Measurements from ENCODE around the gene HSPG2. TPM values are rescaled to one million over a fixed set of nuclear protein-coding genes. Genes with fewer than 3 reads are reported as not detected.

Gene HSPG2
- total and polyA plus RNA-seq, 10 donors: 14.4 to 395 (median 151) TPM

- Histone ChIP-seq H3K36me3 (no peaks in the 10 kb centered on the region), H3K4me3 (no peak overlapping the region), H3K4me1 (peaks cover 6 to 91% (median 53%) of the 10 kb centered on the region in 6 donors), H3K27ac (peak overlapping the region in 7 of 8 donors; percentile 26 to 81 (median 71)), H3K27me3 (replicated peaks in 1 of 7) (peaks cover 0 to 12% (median 0%) of the 10 kb centered on the region in 7 donors), H3K9me3 (no peaks in the 10 kb centered on the region)
- DNase-seq: peak; percentile 77
- intact Hi-C loops (cut with DNase I; ENCODE audit: low total_unique reads): no loop called here
- 62 to 69% (median 66%) methylated on average over 7 to 16 of the region's 16 CpGs for WGBS, 5 donors
- TF ChIP-seq POLR2AphosphoS5 (IDR thresholded peaks at IDR 0.05) (peak; percentile 66 to 87 (median 74)), CTCF (IDR thresholded peaks at IDR 0.05 in 8 of 11, conservative IDR thresholded peaks at IDR 0.05 in 3 of 11) (no peak), POLR2A (IDR thresholded peaks at IDR 0.05) (no peak)
These were observed 5.7 kb downstream of the HSPG2 start for GRCh38 chr1:21931171-21932093.

GRCh38 chr1:21930629-21931170 is 6.4 kb downstream of the HSPG2 start:
- H3K27ac ChIP-seq: peak overlapping the region in 5 of 8 donors; percentile 35 to 81 (median 77)
- WGBS, 5 donors: 89 to 99% (median 91%) methylated on average over 6 of the region's 6 CpGs
- no peaks in the 10 kb centered on the region for H3K36me3 ChIP-seq
- intact Hi-C loops (cut with DNase I; ENCODE audit: low total_unique reads): no loop called here
- peaks cover 6 to 91% (median 53%) of the 10 kb centered on the region in 6 donors for H3K4me1 ChIP-seq
- H3K4me3 ChIP-seq: no peak overlapping the region
- no peak for DNase-seq
- H3K9me3 ChIP-seq: no peaks in the 10 kb centered on the region
- H3K27me3 ChIP-seq (replicated peaks in 1 of 7): peaks cover 0 to 5% (median 0%) of the 10 kb centered on the region in 7 donors
- TF ChIP-seq POLR2AphosphoS5 (IDR thresholded peaks at IDR 0.05): no peak
- TF ChIP-seq CTCF (IDR thresholded peaks at IDR 0.05 in 8 of 11, conservative IDR thresholded peaks at IDR 0.05 in 3 of 11): no peak
- TF ChIP-seq POLR2A (IDR thresholded peaks at IDR 0.05): no peak

- H3K4me3 ChIP-seq: no peak overlapping the region
- H3K27me3 ChIP-seq (replicated peaks in 1 of 7): peaks cover 0 to 1% (median 0%) of the 10 kb centered on the region in 7 donors
- intact Hi-C loops (cut with DNase I; ENCODE audit: low total_unique reads): no loop called here
- DNase-seq: no peak
- TF ChIP-seq CTCF (IDR thresholded peaks at IDR 0.05 in 8 of 11, conservative IDR thresholded peaks at IDR 0.05 in 3 of 11) (no peak), POLR2A (IDR thresholded peaks at IDR 0.05) (no peak), POLR2AphosphoS5 (IDR thresholded peaks at IDR 0.05) (no peak)
- peak overlapping the region in 4 of 8 donors; percentile 71 to 81 (median 77) for H3K27ac ChIP-seq
- H3K36me3 ChIP-seq: no peaks in the 10 kb centered on the region
- 56 to 62% (median 60%) methylated on average over 8 of the region's 8 CpGs for WGBS, 5 donors
- H3K9me3 ChIP-seq: no peaks in the 10 kb centered on the region
- peaks cover 9 to 91% (median 59%) of the 10 kb centered on the region in 6 donors for H3K4me1 ChIP-seq
These were observed 7.0 kb downstream of the HSPG2 start for GRCh38 chr1:21930080-21930571.

All from spleen (tissue), 11 donors.